ENCODE results near the gene MRO. TPM values are rescaled to one million over a fixed set of nuclear protein-coding genes. Genes with fewer than 3 reads are reported as not detected.

MRO gene
- total and polyA plus RNA-seq, 10 of the 15 experiments (the other 5 are each of a cell fraction or from before 2014, with no cell fraction given), result 0.11 to 0.18 TPM; not detected in 8

GRCh38 chr18:50839996-50840395, 20.2 kb upstream of the MRO start:
- ATAC-seq (no peak), DNase-seq (ENCODE audit: low read depth, low spot score) (no peak), FAIRE-seq (no peak)
- peaks cover 12% of the 10 kb centered on the region for H3K4me1 ChIP-seq (ENCODE audit: control insufficient read depth, insufficient read depth, low read length)
- H3K36me3 ChIP-seq (ENCODE audit: control insufficient read depth in 2 of 2, insufficient read depth in 2 of 2, low read length in 1 of 2), result no peaks in the 10 kb centered on the region
- no peak overlapping the region for H2AFZ ChIP-seq (ENCODE audit: control insufficient read depth, low read depth, low read length)
- ChIA-PET CTCF (no interaction called here), POLR2A (no interaction called here), SMC1A (ENCODE audit: uncharacterized antibody, unreplicated experiment) (no interaction called here), RAD21 (ENCODE audit: unreplicated experiment) (no interaction called here)
- H3K27ac ChIP-seq (ENCODE audit: control insufficient read depth, insufficient read depth), result no peak overlapping the region
- in situ Hi-C loops (cut with MboI) (no loop called here), intact Hi-C loops (cut with micrococcal nuclease; ENCODE audit: unreplicated experiment) (no loop called here)
- WGBS (ENCODE audit: insufficient coverage, insufficient replicate concordance, low lambda C conversion rate, missing lambda C conversion rate), result 32% methylated on average over 3 of the region's 3 CpGs
- no peak overlapping the region for H3K4me2 ChIP-seq (ENCODE audit: control insufficient read depth, insufficient read depth)
- no peak overlapping the region for H3K4me3 ChIP-seq
- H3K27me3 ChIP-seq (replicated peaks in 1 of 2; ENCODE audit: control insufficient read depth in 2 of 2, insufficient read depth in 2 of 2, low read length in 1 of 2), result no peaks in the 10 kb centered on the region
- no TSS peak for BruUV-seq (replicated peaks)
- no peaks in the 10 kb centered on the region for H4K20me1 ChIP-seq (ENCODE audit: control insufficient read depth, insufficient read depth)
- TF ChIP-seq CREM (IDR thresholded peaks at IDR 0.05; ENCODE audit: low read depth), result no peak
- no peak for TF ChIP-seq ZNF24 (IDR thresholded peaks at IDR 0.05)
- no peak for TF ChIP-seq JUND (IDR thresholded peaks at IDR 0.05; ENCODE audit: low read depth, low read length)
- TF ChIP-seq, protein P1, sequence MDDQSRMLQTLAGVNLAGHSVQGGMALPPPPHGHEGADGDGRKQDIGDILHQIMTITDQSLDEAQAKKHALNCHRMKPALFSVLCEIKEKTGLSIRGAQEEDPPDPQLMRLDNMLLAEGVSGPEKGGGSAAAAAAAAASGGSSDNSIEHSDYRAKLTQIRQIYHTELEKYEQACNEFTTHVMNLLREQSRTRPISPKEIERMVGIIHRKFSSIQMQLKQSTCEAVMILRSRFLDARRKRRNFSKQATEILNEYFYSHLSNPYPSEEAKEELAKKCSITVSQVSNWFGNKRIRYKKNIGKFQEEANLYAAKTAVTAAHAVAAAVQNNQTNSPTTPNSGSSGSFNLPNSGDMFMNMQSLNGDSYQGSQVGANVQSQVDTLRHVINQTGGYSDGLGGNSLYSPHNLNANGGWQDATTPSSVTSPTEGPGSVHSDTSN (IDR thresholded peaks at IDR 0.05; ENCODE audit: insufficient replicate concordance, low read depth, low read length), result no peak
- no peak for TF ChIP-seq SMAD5 (IDR thresholded peaks at IDR 0.05; ENCODE audit: low read depth)
- TF ChIP-seq BCLAF1 (IDR thresholded peaks at IDR 0.05), result no peak
- no peak for TF ChIP-seq POLR2AphosphoS2 (IDR thresholded peaks at IDR 0.05; ENCODE audit: low read depth, low read length)
- TF ChIP-seq IRF3 (IDR thresholded peaks at IDR 0.05), result no peak
- no peak for TF ChIP-seq HDAC6 (IDR thresholded peaks at IDR 0.05; ENCODE audit: unreplicated experiment)
- TF ChIP-seq TBL1XR1 (IDR thresholded peaks at IDR 0.05; ENCODE audit: low read depth, low read length), result no peak
- TF ChIP-seq STAT1 (conservative IDR thresholded peaks at IDR 0.05), result no peak
- TF ChIP-seq SMARCA5 (IDR thresholded peaks at IDR 0.05), result no peak
- TF ChIP-seq STAT3 (IDR thresholded peaks at IDR 0.05; ENCODE audit: low read depth, low read length), result no peak
- TF ChIP-seq ZNF622 (IDR thresholded peaks at IDR 0.05), result no peak
- TF ChIP-seq MTA2 (IDR thresholded peaks at IDR 0.05; ENCODE audit: low read depth), result no peak
- no peak for TF ChIP-seq ATF7 (IDR thresholded peaks at IDR 0.05; ENCODE audit: low read depth)
- no peak for TF ChIP-seq HDAC2 (IDR thresholded peaks at IDR 0.05)
- no peak for TF ChIP-seq PAX5 (IDR thresholded peaks at IDR 0.05; ENCODE audit: borderline replicate concordance, low read depth, low read length)
- TF ChIP-seq KAT2A (conservative IDR thresholded peaks at IDR 0.05; ENCODE audit: control insufficient read depth, low read depth, low read length), result no peak
- no peaks in the 10 kb centered on the region for H3K79me2 ChIP-seq (ENCODE audit: control insufficient read depth, insufficient read depth, low read length)
- no peak overlapping the region for H3K9ac ChIP-seq (ENCODE audit: control insufficient read depth, insufficient read depth, low read length)
- no peaks in the 10 kb centered on the region for H3K9me3 ChIP-seq (replicated peaks; ENCODE audit: control insufficient read depth, insufficient read depth, low read length)
